Gastroesophageal sphincter (tissue), 4 donors: ENCODE results near the gene ANKMY2. TPM values are rescaled to one million over a fixed set of nuclear protein-coding genes. Genes with fewer than 3 reads are reported as not detected.

Experiments
- ATAC-seq: fragments of 150-250 bp; one replicate; pipeline ENCODE4 v1.9.1; 2016; ENCODE audit warnings: mild to moderate bottlenecking, moderate library complexity
- H3K27ac ChIP-seq, 4 donors: fragments of 200-600 bp; sonication (generic) in 3 of 4; 1 replicate in 3 of 4; 2 replicates in 1 of 4; pipeline ENCODE4 v1.5.1; 2016 to 2019
- H3K27me3 ChIP-seq: fragments of 200-600 bp; sonication (generic); one replicate; pipeline ENCODE4 v1.5.1; 2019
- H3K36me3 ChIP-seq, 2 donors: fragments of 200-600 bp; sonication (generic); one replicate each; pipeline ENCODE4 v1.5.1; 2019; ENCODE audit warnings: control low read depth in 1 of 2
- H3K4me1 ChIP-seq, 3 donors: fragments of 200-600 bp; sonication (generic); 1 replicate in 2 of 3; 2 replicates in 1 of 3; pipeline ENCODE4 v1.5.1; 2016 to 2019; ENCODE audit warnings: control low read depth in 2 of 3
- H3K4me3 ChIP-seq, 2 donors: fragments of 200-600 bp; sonication (generic); one replicate each; pipeline ENCODE4 v1.5.1; 2019; ENCODE audit warnings: mild to moderate bottlenecking in 1 of 2, moderate library complexity in 1 of 2
- H3K9me3 ChIP-seq, 3 donors: fragments of 200-600 bp; sonication (generic); one replicate each; pipeline ENCODE4 v1.5.1; 2017 to 2019; ENCODE audit warnings: control low read depth in 2 of 3
- EP300 ChIP-seq: sonication (generic); formaldehyde crosslinking; IDR thresholded peaks from one replicate; pipeline ENCODE4 v1.6.1; 2017; ENCODE audit warnings: antibody characterized with exemption, mild to moderate bottlenecking
- POLR2A ChIP-seq, 2 donors: fragments of 450-650 bp; IDR thresholded peaks; one replicate each; pipeline ENCODE4 v1.6.1; 2017; ENCODE audit warnings: antibody characterized with exemption in 2 of 2, mild to moderate bottlenecking in 2 of 2, moderate library complexity in 1 of 2
- POLR2AphosphoS5 ChIP-seq: sonication (generic); formaldehyde crosslinking; IDR thresholded peaks from one replicate; pipeline ENCODE4 v1.6.1; 2017; ENCODE audit warnings: antibody characterized with exemption
- WGBS, 2 donors: methylation state at CpG; one replicate each; pipeline ENCODE4 v1.1.5; 2018; ENCODE audit warnings: low coverage in 1 of 2; 5-methylcytosine and 5-hydroxymethylcytosine counted together
- total RNA-seq, 4 donors: library from RNA; depleted of rRNA; stranded (reverse); fragments of >200 nt; gene quantifications; one replicate each; pipeline ENCODE4 v1.1.0, GENCODE V29; 2016
- TF ChIP-seq, protein P1 (sequence below), 4 experiments: fragments of 200-600 bp in 2 of 4; fragments of 450-650 bp in 2 of 4; sonication (generic) in 1 of 4; IDR thresholded peaks; one replicate each; pipeline ENCODE4 v1.5.1; 2017 to 2019; ENCODE audit warnings: antibody characterized with exemption in 4 of 4, mild to moderate bottlenecking in 2 of 4, moderate library complexity in 2 of 4

ANKMY2 gene
- 10 to 100 TPM; 13.2 to 37.9 (median 25.3) TPM for total RNA-seq

DNA sequence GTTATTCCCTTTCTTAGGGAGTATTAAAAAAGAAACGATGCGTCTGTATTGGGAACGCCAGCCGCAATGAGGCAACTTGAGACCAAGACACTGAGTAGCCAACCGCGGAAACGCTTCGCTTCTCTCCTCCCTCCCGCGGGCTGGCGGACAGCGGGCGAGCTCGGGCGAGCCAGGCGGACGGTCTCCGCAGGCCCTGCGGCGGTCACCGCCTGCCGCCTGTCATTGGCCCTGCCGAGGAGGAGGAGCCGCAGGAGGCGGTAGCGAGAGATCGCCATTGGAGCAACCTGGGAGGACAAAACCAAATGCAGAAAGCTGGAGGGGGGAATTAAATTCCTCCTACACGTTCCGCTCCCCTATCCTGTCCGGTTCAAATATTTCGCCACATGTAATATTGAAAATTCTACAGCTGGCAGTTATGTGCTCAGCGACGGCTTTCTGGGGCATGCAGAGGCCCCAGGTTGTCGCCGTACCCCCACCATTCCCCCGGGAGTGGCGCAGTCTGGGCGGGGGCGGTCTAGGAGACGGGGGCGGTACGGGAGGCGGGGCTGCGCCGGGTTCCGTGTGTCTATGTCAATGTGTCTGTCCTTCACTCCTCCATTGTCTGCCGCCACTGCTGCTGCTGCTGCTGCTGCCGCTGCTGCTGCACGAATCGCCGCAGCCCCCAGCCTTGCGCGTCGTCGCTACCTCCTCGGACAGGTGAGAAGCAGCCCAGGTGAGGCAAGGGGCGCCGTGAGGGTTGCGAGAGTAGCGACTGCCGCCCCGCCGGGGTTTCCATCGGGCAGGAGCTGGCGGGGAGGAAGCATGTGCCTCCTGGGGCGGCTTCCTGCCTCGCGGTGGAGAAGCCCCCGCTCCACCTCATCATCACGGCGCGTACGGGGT lies at the start of gene ANKMY2, which contains the start of gene BZW2:
Gene ANKMY2, minus strand, starts transcription at position 162 of the 879 bp plus-strand sequence. CDS start 181 bp downstream, outside the sequence.
Gene BZW2, plus strand, starts transcription at position 589 of the 879 bp plus-strand sequence. CDS start 19,263 bp downstream, outside the sequence.
- Histone ChIP-seq H3K27ac (peak within 1 kb of the TSS; percentile 69 to 96 (median 96)), H3K9me3 (no peaks in the 10 kb centered on the region), H3K36me3 (no peaks in the 10 kb centered on the region), H3K27me3 (no peaks in the 10 kb centered on the region), H3K4me3 (peak within 1 kb of the TSS; percentile 70 to 90), H3K4me1 (peaks cover 4 to 78% (median 18%) of the 10 kb centered on the region in 3 donors)
- WGBS, 2 donors, result 0% methylated on average over 6 to 18 of the region's 73 CpGs
- ATAC-seq, result peak; percentile 98
- TF ChIP-seq, protein P1, sequence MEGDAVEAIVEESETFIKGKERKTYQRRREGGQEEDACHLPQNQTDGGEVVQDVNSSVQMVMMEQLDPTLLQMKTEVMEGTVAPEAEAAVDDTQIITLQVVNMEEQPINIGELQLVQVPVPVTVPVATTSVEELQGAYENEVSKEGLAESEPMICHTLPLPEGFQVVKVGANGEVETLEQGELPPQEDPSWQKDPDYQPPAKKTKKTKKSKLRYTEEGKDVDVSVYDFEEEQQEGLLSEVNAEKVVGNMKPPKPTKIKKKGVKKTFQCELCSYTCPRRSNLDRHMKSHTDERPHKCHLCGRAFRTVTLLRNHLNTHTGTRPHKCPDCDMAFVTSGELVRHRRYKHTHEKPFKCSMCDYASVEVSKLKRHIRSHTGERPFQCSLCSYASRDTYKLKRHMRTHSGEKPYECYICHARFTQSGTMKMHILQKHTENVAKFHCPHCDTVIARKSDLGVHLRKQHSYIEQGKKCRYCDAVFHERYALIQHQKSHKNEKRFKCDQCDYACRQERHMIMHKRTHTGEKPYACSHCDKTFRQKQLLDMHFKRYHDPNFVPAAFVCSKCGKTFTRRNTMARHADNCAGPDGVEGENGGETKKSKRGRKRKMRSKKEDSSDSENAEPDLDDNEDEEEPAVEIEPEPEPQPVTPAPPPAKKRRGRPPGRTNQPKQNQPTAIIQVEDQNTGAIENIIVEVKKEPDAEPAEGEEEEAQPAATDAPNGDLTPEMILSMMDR (IDR thresholded peaks at IDR 0.05), result peak in 1 of 4 experiments; percentile 23
- peak; percentile 96 to 97 for TF ChIP-seq POLR2A (IDR thresholded peaks at IDR 0.05)
- TF ChIP-seq POLR2AphosphoS5, result peak; percentile 98
- no peak for TF ChIP-seq EP300

DNA sequence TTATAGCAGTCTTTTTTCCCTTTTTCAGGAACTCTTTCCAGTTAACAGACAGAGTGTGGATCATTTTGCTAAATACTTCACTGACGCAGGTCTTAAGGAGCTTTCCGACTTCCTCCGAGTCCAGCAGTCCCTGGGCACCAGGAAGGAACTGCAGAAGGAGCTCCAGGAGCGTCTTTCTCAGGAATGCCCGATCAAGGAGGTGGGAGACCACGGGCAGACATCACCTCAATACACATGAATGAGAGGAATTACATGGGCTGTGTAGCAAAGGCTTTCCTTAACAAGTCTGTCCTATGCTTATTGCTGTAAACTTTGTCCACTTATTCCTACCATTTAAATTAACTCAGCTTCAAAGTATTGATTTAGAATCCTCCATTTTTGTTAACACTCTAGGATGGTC lies 49.3 kb upstream of the ANKMY2 start:
- Histone ChIP-seq H3K9me3 (no peaks in the 10 kb centered on the region), H3K4me3 (no peak overlapping the region), H3K27ac (no peak overlapping the region), H3K27me3 (no peaks in the 10 kb centered on the region), H3K4me1 (peaks cover 0 to 13% (median 0%) of the 10 kb centered on the region in 3 donors), H3K36me3 (peaks cover 0 to 97% of the 10 kb centered on the region in 2 donors)
- 80% methylated on average over 2 to 6 of the region's 6 CpGs for WGBS, 2 donors
- no peak for ATAC-seq
- TF ChIP-seq POLR2A (IDR thresholded peaks at IDR 0.05) (no peak), EP300 (no peak), POLR2AphosphoS5 (no peak)
- TF ChIP-seq, protein P1 (IDR thresholded peaks at IDR 0.05), result no peak

DNA sequence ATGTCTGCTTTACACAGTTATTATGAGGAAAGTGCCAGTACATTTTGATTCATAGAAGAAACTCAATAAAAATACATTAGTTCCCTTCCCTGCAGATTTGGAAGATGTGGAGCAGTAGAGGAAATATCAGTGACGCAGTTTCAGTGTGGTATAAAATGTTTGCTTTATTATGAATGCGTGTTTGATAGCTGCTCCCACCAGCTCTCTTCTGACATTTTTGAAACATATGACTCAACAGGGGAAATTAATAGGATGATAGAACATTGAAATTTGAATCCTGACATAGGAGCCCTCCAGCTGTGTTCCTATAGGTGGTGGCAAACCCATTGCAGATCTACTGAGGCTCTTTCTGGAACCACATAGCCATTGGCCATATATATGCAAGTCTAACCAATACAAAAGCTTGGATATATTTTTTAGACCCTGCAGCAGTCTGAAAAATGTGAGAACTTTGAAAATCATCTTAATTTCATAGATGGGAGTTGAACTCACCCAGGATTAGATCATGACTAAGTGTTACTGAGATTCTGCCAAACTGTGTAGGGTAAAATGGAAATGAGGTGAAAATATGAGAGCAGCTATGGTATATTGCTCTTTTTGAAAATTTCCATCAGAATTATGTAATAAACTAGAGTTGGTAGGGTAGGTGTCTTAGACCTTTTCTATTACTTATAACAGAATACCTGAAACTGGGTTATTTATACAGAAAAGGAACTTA lies 48.2 kb upstream of the ANKMY2 start:
- Histone ChIP-seq H3K27me3 (no peaks in the 10 kb centered on the region), H3K4me1 (peaks cover 0 to 10% (median 0%) of the 10 kb centered on the region in 3 donors), H3K9me3 (no peaks in the 10 kb centered on the region), H3K27ac (no peak overlapping the region), H3K36me3 (peaks cover 0 to 91% of the 10 kb centered on the region in 2 donors), H3K4me3 (no peak overlapping the region)
- no peak for ATAC-seq
- WGBS, 2 donors, result 91 to 92% methylated on average over 2 of the region's 2 CpGs
- TF ChIP-seq EP300 (no peak), POLR2A (IDR thresholded peaks at IDR 0.05) (no peak)
- TF ChIP-seq, protein P1 (IDR thresholded peaks at IDR 0.05), result no peak

DNA sequence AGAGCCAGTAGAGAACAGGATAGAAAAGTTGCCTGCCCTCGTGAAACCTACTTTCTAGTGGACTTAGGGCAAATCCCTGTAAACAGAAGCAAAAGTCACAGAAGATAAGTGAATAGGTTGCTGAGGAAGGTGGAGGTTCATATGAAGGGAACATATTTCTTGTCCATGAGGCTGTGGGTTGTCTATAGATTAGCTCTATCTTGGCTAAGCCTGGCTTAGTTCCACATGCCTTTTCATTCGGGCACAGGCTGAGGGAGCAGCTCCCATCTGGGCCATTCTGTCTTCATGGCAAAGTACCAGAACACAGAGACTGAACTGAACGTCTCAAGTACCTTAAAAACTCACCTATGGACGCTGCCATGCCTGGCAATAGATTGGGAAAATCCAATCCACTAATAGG lies 45.7 kb upstream of the ANKMY2 start:
- Histone ChIP-seq H3K27me3 (no peaks in the 10 kb centered on the region), H3K4me3 (no peak overlapping the region), H3K36me3 (peaks cover 0 to 72% of the 10 kb centered on the region in 2 donors), H3K27ac (no peak overlapping the region), H3K4me1 (no peaks in the 10 kb centered on the region), H3K9me3 (no peaks in the 10 kb centered on the region)
- TF ChIP-seq, protein P1 (IDR thresholded peaks at IDR 0.05), result no peak
- TF ChIP-seq EP300 (no peak), POLR2AphosphoS5 (no peak), POLR2A (IDR thresholded peaks at IDR 0.05) (no peak)
- ATAC-seq, result no peak
- 93 to 100% methylated on average over 2 to 3 of the region's 4 CpGs for WGBS, 2 donors
